ENCODE results near the gene SYCN.

Gene SYCN

DNA sequence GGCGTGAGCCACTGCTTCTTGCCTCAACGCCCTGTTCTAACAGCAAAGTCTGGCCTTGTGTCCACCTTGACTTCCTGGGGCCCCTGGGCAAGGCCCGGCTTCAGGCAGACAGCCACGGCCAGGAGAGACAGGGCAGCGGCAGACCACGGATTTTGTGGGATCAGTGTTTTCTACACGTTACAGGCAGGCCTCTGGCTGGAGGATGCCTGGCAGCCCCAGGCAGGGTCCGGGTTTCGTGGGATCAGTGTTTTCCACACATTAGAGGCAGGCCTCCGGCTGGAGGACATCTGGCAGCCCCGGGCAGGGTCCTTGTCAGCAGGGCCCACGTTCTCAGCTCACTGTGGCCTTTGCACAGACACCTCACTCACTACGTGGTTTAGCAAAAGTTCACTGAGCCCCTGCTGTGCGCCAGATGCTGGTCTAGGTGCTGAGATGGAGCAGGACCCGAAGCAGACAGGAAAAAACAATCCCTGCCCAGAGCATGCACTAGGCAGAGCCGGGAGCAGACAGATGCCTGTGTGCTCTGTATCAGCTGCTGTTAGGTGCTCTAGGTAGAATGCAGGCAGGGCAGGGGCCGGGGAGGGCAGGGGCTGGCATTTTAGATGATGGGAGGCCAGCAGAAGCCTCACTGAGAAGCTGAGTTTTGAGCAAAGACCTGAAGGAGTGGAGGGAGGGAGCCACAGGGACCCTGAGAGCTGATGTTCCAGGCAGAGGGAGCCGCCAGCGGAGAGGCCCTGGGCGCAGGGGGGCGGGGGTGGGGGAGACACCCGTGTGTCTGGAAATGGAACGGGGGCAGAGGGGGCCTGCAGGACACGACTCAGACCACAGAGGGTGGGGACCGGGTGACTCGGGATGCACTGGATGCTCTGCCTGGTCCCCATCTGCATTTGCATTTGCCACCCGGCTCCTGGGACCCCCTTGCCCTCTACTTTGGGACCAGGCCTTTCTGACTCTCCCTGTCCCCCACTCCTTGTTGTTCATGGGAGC lies 32.3 kb downstream of the SYCN start:
- DNase-seq (ENCODE audit: low read depth): no peak

DNA sequence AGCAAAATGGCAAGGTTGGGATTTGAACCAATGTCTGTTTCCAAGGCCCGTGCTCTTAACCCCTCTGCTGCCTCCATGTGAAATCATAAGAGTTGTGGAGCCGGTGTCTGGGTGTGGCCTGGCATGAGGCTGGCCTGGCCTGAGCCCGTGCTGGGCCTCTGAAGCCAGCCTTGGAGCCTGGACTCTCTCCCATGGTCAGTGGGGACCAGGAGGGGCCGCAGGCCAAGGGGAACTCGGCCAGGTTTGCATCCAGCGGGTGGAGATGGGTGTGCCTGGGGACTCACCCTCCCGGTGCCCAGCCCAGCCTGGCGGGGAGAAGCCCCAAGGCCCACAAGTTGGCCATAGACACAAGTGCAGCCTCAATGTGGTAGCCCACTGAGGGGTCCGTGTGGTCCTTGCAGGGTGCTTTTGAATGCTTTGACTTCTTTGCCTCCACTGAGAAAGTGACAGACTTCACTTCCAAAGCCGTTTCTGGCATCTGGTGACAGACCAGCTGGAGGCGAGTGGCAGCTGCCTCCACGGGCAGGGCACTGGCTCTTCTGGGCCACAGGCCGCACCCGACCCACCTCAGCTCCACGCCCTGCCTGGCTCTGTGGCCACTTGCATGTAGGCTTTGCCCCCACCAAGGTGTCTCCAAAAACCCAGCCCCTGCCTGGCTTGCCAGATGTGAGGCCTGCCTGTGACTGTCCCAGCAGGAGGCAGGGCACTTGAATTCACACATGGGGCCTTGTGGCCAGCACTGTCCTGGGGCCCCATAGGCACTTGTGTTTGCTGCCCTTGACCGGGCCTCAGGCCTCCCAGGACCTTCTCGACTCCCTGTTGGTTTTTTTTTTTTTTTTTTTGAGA lies 33.5 kb downstream of the SYCN start:
- no peak for DNase-seq (ENCODE audit: low read depth)

DNA sequence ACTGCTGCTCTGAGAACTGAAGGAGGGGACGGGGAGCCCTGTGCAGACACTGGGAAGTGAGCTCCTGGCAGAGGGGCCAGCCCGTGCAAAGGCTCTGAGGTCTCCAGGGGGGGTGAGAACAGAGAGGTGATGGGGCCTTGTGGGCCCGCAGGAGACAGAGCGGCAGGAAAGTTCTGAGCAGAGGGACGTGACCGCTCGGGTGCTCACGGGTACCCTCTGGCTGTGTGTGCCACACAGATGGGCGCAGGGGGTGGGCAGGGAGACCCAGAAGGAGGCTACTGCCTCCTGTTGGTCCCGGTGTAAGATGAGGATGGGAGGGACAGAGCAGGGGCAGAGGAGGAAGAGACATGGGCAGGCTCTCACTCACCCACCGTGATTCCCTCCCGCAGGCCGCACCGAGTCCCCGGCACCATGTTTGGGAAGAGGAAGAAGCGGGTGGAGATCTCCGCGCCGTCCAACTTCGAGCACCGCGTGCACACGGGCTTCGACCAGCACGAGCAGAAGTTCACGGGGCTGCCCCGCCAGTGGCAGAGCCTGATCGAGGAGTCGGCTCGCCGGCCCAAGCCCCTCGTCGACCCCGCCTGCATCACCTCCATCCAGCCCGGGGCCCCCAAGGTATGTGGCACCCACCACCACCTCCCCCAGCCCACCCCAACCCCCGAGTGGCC lies 34.8 kb downstream of the SYCN start:
- no peak for DNase-seq (ENCODE audit: low read depth)

DNA sequence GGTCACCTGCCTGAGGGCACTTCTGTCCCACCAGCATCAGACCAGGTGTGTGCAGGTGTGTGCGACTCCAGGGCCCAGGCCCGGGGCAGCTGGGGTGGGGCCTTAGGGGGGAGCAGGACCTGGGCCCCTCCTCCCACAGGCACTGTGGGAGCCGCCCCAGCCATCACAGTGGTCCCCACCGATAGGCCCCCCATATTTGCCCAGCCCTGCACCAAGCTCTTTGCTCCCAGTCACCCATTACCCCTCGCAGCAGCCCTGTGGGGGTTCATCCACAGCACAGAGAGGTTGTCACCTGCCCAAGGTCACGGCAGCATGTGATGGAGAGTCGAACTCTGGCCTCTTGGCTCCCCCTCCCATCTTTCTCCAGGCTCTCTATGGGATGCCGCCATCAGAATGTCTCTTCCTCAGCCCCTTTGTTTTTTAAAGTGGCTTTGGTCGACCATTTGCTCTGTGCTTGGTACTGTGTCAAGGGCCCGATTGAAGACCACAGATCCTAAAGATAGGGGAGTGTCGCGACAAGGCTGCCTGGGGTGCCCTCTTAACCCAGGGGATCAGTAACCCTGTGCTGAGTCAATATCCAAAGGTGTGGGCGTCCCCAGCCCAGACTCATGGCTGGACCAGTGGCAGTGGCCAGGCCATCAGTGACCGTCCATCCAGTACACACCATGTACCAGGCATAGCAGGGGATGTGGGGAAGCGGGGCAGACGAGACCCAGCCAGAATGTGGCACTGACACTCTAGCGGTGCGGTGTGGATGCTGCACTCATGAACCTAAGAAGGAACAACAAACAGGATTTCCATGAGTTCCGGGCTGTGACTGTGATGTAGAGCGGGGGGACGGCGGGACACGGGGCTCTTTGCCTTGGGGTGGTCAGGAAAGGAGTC lies 35.6 kb downstream of the SYCN start:
- no peak for DNase-seq (ENCODE audit: low read depth)

DNA sequence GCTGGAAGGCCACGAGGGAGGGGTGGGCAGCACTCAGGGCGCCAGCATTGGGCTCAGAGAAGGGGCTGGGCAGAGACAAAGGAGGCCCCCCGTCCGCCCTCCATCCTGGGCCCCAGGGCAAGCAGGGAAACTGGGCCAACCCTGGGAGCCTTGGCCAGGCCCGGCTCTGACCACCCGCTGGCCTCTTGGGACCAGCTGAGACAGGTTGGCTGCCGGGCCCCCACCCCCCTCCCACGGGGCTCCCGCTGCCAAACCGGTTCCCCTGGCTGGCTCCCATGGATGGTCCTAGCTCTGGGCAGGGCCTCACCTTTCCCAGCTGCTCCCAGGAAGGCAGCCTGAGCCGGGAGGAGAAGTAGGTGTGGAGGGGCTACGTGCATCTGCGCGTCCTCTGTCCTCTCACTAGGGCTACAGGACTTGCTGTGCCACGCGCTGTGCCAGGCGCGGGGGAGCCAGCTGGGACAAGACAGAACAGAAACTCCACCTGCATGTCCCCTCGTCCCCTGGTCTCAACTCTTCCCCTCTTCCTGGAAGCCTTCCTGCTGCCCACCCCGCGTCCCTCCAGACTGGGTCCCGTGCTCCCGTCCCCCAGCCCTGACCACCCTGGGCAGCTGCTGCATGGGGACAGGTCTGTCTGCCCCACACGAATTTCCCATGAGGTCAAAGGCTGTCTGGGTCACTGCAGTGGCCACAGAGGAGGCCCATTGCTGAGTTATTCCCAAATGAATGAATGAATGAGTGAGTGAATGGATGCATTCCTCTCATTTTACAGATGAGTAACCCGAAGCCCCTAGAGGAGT lies 36.4 kb downstream of the SYCN start:
- DNase-seq (ENCODE audit: low read depth): no peak

DNA sequence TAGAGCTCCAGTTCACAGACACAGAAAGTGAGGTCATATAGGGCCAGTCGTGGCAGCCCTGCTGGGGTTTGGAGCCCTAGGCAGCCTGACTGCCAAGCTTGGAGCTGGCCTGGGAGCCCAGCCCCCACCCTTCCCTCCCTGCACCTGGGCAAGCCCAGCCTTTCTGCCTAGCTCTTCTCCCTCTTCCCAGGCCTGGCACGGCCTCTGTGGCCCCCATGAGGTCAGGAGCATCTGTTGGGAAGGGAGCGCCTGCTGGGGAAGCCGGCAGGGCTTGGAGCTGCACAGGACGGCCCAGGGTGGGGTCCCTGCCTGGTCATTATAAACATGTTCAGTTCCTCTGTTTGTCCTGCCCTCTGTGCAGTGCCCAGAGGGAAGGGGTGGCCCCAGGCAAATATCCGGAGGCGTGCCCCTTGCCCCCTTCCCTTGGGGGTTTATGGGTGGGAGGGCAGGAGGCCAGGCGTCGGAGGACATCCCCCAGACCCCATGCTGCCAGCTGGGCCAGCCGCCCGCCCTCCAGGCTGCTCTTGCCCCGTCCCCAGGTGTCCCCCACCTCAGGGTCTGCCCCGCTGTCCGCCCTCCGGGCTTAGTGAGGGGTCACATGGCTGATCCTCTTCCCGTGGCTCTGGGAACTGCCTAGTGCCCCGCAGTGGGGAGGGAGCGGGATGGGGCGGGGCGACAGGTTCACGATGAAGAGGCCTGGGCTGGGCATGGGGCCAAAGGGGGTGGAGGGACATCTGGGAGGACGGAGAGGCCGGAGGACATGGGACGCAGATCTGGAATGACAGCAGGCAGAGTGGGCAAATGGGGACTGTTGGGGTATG lies 37.3 kb downstream of the SYCN start:
- no peak for DNase-seq (ENCODE audit: low read depth)

DNA sequence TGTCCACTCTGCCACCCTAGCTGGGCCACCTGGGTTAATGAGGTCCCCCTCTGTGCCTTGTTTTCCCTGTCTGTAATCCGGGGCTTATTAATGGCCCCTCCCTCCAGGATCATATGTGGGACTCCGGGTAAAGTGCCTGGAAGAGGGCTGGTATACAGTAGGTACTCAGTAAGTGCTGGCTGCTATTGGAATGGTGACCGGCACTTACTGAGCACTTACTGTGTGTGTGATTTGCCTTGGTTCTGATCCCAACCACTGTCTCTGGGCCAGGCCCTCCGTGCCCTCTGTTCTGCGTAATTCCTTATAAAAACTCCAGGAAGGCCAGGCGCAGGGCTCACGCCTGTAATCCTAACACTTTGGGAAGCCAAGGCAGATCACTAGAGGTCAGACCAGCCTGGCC lies 38.2 kb downstream of the SYCN start:
- no peak for DNase-seq (ENCODE audit: low read depth)

DNA sequence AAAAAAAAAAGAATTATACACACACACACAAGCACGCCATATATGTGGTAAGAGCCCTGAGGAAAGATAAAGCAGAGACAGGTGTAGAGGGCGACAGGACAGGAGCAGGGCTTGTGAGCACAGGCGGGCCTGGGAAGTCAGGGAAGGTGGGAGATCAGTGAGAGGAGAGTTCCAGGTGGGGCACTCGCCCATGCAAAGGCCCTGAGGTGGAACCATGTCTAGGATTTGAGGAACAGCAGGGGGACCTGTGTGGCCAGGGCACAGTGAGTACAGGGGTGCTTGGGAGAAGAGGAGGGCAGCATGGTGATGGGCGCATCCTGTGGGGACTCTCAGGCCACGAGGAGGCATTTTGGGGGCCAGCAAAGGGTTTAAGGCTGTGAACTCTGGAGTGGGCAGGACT lies 39.8 kb downstream of the SYCN start:
- no peak for DNase-seq (ENCODE audit: low read depth)

DNA sequence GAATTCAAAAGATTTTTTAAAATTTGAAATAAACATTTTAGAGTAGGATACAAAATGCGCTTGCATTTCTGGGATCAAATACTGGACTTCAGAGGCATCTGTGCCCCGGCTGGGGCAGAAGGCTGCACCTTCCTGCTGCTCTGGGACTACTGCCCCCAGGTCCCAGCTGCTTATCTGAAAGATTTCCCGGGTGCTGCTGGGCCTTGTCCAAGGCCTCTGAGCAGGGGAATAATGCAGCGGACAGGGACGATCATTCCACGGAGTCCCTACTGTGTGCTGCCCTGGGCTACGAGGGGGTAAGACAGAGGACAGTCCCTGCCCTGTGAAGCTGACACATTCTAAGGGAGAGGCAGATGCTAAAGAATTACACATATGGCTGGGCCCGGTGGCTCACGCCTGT lies 40.4 kb downstream of the SYCN start:
- DNase-seq (ENCODE audit: low read depth): no peak

DNA sequence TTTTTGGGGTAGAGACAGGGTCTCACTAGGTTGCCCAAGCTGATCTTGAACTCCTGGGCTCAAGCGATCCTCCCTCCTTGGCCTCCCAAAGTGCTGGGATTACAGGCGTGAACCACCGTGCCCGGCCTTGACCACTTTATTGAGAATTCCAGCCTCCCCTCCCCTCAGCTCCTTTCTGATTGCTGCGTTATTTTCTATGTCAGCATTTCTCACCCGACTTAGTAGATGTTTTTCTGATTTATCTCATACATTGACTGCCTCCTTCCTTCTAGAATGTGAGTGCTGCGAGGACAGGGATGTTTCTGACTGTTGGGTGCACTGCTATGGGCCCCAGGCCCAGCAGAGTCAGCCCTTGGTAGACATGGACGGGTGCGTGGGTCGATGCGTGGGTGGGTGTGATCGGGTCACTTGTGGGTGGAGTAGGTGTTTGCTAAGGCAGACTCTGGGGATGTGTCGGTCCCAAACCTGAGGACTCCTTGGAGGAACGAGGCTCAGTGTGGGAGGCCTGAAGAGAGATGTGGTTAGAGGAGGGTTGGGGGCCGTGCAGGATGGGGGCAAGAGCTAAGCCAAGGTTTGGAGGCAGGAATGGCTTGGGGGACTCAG lies 41.5 kb downstream of the SYCN start:
- no peak for DNase-seq (ENCODE audit: low read depth)

DNA sequence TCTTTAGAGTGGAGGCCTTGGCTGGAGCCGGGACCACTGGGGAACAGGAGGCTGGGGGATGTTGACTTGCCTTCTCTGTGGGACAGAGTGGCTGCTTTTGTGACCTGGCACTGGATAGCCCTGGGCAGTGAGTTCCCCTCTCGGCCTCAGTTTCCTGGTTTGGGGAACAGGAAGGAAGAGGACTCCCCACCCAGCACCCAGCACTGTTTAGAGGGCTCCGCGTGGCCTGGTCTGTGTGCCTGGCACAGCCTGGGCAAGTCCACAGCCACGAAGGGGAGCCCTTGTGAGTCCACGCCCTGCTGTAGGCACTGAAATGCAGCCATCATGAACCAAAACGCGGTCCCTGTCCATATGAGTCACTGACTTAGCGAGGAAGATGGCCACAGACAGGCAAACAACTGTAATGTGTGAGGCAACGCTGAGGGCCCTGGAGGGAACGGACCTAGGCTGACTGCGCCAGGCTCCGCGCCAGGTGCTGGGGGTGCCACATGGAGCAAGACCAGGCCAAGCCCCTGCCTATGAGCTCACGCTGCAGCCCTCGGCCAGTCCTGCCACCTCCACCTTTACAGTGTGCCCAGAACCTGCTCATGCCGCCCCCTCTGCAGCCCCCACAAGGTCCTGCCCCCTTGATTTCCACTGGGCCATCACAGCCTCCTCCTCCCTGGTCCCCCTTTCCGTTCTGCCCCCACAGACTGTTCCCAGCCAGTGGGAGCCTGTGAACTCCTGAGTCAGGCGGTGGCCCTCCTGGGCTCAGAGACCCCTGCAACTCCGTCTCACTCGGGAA lies 43.0 kb downstream of the SYCN start:
- DNase-seq (ENCODE audit: low read depth): no peak

DNA sequence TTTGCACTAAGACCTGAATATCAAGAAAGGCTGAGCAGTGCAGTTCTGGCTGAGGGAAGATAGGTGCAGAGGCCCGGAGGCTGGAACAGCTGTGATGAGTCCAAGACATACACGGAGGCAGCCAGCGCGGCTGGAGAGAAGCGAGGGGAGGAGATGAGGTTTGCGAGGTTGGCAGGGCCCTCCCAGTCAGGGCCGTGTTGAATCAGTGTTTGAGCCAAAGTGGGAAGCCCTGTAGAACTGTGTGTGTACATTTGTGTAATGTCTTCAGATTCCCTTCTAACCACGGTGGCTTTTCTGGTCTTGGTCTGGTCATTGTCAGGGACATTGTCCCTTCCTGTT lies 43.6 kb downstream of the SYCN start:
- DNase-seq (ENCODE audit: low read depth): no peak

DNA sequence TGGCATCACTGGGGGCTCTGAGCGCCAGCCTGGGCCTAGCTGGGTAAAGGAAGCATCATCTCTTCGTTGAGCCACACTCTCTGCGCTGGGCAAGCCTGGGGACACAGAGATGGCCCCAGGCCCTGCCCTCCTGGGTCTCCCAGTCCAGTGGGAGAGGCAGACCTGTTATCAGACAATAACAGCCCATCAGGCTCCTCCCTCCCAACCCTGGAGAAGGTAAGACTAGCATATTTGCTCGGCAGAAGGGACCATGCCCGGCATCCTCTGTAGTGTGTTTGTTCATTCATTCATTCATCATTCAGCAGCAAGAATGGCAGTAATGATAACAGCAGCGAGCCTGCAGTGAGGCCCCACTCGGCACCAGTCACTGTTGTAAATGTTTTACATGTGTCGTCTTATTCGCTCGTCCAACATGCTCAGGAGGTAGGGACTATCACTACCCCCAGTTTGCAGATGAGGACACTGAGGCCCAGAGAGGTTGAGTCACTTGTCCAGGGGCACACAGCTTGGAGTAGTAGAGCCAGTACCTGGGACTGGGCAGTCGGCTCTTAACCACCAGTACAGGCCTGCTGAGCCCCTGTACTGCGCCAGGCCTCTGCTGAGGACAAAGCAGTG lies 45.3 kb downstream of the SYCN start:
- DNase-seq (ENCODE audit: low read depth): no peak

DNA sequence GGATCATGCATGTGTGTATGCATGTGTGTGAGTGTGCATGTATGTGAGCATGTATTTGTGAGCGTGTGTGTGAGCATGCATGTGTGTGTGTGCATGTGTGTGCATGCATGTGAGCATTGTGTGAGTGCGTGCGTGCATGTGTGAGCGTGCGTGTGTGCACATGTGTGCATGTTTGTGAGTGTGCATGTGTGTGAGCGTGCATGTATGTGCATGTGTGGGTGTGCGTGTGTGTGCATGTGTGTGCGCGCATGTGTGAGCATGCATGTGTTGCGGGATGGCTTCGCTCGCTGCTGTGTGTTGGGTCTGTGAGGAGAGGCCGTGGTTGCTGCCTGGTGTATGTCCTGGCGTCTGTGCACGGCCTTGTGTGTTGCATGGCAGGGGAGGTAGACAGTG lies 46.1 kb downstream of the SYCN start:
- no peak for DNase-seq (ENCODE audit: low read depth)

DNA sequence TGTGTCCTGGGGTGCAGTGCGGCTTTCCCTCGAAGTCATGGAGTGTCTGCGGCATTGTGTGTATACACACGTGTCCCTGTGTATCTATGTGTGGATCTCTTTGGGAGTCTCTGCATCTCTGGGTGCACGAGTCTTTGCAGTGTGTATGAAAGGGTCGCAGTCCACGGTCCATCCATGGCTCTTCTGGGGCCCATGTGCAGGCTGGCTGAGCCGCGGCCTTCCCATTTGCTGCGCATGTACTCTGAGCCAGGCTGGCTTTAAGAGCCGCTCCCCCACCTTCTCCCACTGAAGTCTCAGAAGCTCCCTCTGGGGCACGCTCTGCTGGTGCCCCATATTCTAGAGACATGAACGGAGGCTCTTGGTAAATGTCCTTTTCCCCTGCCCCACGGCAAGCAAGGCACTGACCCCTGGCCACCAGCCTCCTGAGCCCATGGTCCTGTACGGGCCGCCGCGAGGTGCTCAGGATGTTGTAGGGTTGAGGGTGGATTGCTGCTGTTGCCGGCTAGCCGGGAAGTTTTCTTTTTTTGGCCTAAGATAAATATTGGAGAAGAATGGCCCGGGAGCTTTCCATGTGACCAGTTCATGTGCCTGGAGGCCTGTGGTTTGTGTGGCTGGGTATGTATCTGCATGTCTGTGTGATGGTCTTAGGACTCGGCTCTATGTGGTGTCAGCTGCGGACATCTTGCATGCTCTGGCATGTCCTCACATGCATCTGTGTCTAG lies 46.6 kb downstream of the SYCN start:
- DNase-seq (ENCODE audit: low read depth): no peak

DNA sequence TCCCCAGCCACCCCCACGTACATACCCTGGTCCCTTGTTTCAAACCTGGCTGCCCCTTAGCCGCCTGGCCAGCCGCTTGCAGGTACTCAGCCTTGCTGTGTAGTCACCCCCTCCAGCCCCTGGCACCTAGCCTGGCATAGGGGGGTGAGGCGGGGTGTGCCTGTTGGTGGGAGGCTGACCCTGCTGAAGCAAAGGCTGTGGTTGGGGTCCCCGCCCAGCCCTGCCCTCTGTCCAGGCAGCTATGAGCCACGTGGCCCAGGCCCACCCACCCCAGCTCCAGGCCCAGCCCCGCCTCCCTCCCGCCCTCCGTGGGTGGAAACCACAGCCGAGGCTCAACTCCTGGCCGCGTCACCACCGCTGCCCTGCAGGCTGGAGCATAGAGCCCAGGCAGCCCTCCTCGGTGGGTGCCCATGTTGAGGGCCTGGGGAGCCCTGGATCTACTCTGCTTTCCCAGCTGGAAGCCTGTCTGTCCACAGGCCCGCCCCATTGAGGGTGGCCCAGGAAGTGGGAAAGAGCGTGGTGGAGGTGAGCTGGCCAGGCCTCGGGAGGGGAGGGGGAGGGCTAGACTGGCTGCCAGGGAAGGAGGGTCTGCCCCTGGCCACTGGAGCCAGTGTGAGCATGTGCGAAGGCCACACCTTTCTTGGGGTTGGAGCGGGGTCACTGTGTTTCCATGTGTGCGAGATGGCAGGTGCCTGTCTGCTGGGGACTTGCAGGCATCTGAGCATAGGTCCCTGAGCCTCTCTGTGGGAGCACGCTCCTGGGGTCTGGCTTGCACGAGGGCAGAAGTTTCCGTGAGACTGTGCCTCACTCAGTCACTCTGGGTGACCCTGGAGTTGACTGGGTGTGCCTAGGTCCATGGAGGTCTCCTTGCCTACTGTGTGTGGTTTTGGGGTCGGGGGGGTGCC lies 47.5 kb downstream of the SYCN start:
- DNase-seq (ENCODE audit: low read depth): no peak

DNA sequence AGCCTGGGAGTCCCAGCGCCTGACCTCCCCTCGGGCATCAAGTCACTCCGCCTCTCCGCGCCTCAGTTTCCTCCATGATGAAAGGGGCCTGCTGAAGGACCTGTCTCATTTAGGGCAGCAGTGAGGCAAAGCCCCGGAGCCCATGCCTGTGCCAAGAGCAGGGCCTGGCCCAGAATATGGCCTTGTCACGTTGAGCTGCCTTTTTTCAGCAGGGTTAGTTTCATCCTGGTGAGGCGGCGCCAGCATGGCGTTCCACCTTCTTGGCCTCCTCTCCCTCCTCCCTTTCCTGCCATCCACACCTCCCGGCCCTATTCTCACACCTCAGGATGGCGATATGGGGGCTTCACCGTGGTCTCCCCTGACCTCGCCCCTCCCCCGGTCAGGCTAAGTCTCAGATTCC lies 48.3 kb downstream of the SYCN start:
- DNase-seq (ENCODE audit: low read depth): no peak

All from GM04504 (cell line).